Measurements from ENCODE around the gene ZNF646. TPM values are rescaled to one million over a fixed set of nuclear protein-coding genes. Genes with fewer than 3 reads are reported as not detected.

ZNF646 gene
- total RNA-seq, 2 experiments from 2014 or later: 30.1 to 33.8 TPM

DNA sequence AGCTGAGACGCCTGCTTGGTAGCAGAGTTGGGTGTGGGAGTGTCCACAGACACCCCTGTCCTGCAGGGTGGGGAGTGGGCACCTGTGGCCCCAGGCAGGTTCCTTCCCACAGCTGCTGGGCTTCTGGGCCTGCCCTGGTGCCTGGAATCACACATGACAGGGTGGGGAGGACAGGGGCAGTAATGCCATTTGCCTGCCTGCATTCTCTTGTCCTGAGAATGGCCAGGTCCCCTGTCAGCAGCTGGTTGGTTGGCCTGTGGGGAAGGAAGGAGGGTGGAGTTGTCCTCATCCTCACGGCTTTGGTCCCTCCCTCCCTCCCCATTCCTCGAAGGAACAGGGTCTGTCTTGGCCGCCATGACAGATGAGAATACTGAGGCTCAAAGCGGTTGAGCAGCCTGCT lies 9.3 kb downstream of the ZNF646 start:
- ChIA-PET POLR2A (no interaction called here), CTCF (ENCODE audit: unreplicated experiment) (no interaction called here)
- Histone ChIP-seq H3K9me3 (ENCODE audit: low read length) (no peaks in the 10 kb centered on the region), H3K9me2 (ENCODE audit: insufficient read depth, low read length) (no peaks in the 10 kb centered on the region), H3K4me1 (ENCODE audit: insufficient read depth, low read length, poor library complexity, severe bottlenecking) (no peaks in the 10 kb centered on the region), H4K20me1 (ENCODE audit: insufficient read depth, low read length) (no peaks in the 10 kb centered on the region), H3K4me3 (ENCODE audit: low read depth, low read length, poor library complexity, severe bottlenecking) (no peak overlapping the region), H3K79me2 (ENCODE audit: insufficient read depth, low read depth, low read length) (no peaks in the 10 kb centered on the region), H3K27ac (ENCODE audit: low read depth, low read length, poor library complexity, severe bottlenecking) (no peak overlapping the region), H2AFZ (ENCODE audit: low read length) (no peak overlapping the region), H3K36me3 (ENCODE audit: insufficient read depth, low read length) (peaks cover 66% of the 10 kb centered on the region), H3K4me2 (ENCODE audit: low read length) (no peak overlapping the region)
- TF ChIP-seq, protein P1, sequence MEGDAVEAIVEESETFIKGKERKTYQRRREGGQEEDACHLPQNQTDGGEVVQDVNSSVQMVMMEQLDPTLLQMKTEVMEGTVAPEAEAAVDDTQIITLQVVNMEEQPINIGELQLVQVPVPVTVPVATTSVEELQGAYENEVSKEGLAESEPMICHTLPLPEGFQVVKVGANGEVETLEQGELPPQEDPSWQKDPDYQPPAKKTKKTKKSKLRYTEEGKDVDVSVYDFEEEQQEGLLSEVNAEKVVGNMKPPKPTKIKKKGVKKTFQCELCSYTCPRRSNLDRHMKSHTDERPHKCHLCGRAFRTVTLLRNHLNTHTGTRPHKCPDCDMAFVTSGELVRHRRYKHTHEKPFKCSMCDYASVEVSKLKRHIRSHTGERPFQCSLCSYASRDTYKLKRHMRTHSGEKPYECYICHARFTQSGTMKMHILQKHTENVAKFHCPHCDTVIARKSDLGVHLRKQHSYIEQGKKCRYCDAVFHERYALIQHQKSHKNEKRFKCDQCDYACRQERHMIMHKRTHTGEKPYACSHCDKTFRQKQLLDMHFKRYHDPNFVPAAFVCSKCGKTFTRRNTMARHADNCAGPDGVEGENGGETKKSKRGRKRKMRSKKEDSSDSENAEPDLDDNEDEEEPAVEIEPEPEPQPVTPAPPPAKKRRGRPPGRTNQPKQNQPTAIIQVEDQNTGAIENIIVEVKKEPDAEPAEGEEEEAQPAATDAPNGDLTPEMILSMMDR (conservative IDR thresholded peaks at IDR 0.05; ENCODE audit: low read length): no peak
- no peak for TF ChIP-seq EZH2phosphoT487 (IDR thresholded peaks at IDR 0.05; ENCODE audit: borderline replicate concordance, low read depth, low read length)
- intact Hi-C loops (cut with micrococcal nuclease; ENCODE audit: unreplicated experiment): no loop called here
- BruUV-seq (replicated peaks): no TSS peak
- no peak for DNase-seq (ENCODE audit: low spot score)

DNA sequence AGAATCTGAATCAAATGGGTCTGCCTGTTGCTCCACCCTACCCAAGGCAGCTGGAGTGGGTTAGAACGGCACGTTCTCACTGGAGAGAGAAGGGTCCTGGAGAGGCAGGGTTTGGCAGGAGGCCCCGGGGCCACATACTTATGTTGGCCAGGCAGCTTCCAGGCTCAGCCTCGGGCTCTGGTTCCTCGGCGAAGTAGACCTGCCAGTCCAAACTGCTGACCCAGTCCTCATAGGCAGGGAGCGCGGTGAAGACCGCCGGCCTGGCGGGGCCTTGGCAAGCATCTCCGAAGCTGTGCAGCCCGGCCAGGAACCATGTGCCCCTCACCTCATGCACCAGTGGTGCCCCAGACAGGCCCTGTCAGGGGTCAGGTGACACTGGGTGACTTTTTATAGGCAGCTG lies 9.8 kb downstream of the ZNF646 start:
- no peak overlapping the region for H3K27ac ChIP-seq (ENCODE audit: low read depth, low read length, poor library complexity, severe bottlenecking)
- no peaks in the 10 kb centered on the region for H3K4me1 ChIP-seq (ENCODE audit: insufficient read depth, low read length, poor library complexity, severe bottlenecking)
- H3K9me2 ChIP-seq (ENCODE audit: insufficient read depth, low read length): no peaks in the 10 kb centered on the region
- H3K4me3 ChIP-seq (ENCODE audit: low read depth, low read length, poor library complexity, severe bottlenecking): no peak overlapping the region
- CTCF ChIA-PET (ENCODE audit: unreplicated experiment): no interaction called here
- no peaks in the 10 kb centered on the region for H4K20me1 ChIP-seq (ENCODE audit: insufficient read depth, low read length)
- POLR2A ChIA-PET: no interaction called here
- H3K9me3 ChIP-seq (ENCODE audit: low read length): no peaks in the 10 kb centered on the region
- no peak for DNase-seq (ENCODE audit: low spot score)
- intact Hi-C loops (cut with micrococcal nuclease; ENCODE audit: unreplicated experiment): no loop called here
- no peak overlapping the region for H3K4me2 ChIP-seq (ENCODE audit: low read length)
- H2AFZ ChIP-seq (ENCODE audit: low read length): no peak overlapping the region
- H3K79me2 ChIP-seq (ENCODE audit: insufficient read depth, low read depth, low read length): no peaks in the 10 kb centered on the region
- TF ChIP-seq EZH2phosphoT487 (IDR thresholded peaks at IDR 0.05; ENCODE audit: borderline replicate concordance, low read depth, low read length): no peak
- TF ChIP-seq, protein P1 (conservative IDR thresholded peaks at IDR 0.05; ENCODE audit: low read length): no peak
- peaks cover 66% of the 10 kb centered on the region for H3K36me3 ChIP-seq (ENCODE audit: insufficient read depth, low read length)
- no TSS peak for BruUV-seq (replicated peaks)

DNA sequence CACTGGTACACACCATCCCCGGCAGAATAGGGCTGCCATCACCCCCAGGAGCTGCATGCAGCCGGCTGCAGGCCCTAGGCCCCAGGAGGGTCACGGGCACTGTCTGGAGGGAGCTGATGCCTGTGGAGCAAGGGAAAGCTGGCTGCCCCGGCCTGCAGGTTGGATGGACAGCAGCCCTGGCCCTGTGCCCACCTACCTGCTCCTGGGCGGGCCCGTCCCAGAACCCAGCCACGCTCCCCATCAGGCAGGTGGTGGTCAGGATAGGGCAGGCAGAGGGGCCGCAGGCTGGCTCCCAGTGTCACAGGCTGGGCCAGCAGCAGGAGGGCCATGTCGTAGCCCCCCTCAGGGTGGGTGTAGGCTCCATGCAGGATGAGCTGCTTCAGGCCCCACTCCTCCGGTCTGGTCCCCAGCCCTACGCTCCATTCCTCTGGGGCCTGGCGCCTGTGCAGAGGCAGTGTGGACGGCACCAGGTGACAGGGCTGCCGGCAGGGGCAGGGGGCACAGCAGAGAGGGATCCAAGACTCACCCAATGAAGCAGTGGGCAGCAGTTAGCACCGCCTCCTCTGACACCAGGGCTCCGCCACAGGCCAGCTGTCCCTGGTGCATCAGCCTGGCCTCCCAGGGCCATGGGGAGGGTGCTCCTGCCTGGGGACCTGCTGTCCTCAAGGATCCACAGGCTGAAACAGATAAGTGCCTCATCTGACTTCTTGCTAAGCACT lies 10.5 kb downstream of the ZNF646 start:
- no peak for DNase-seq (ENCODE audit: low spot score)
- Histone ChIP-seq H3K4me1 (ENCODE audit: insufficient read depth, low read length, poor library complexity, severe bottlenecking) (no peaks in the 10 kb centered on the region), H2AFZ (ENCODE audit: low read length) (no peak overlapping the region), H3K9me3 (ENCODE audit: low read length) (no peaks in the 10 kb centered on the region), H3K27ac (ENCODE audit: low read depth, low read length, poor library complexity, severe bottlenecking) (no peak overlapping the region), H3K79me2 (ENCODE audit: insufficient read depth, low read depth, low read length) (no peaks in the 10 kb centered on the region), H3K36me3 (ENCODE audit: insufficient read depth, low read length) (peaks cover 64% of the 10 kb centered on the region), H3K4me2 (ENCODE audit: low read length) (no peak overlapping the region), H4K20me1 (ENCODE audit: insufficient read depth, low read length) (no peaks in the 10 kb centered on the region), H3K9me2 (ENCODE audit: insufficient read depth, low read length) (no peaks in the 10 kb centered on the region), H3K4me3 (ENCODE audit: low read depth, low read length, poor library complexity, severe bottlenecking) (no peak overlapping the region)
- intact Hi-C loops (cut with micrococcal nuclease; ENCODE audit: unreplicated experiment): no loop called here
- no peak for TF ChIP-seq EZH2phosphoT487 (IDR thresholded peaks at IDR 0.05; ENCODE audit: borderline replicate concordance, low read depth, low read length)
- TF ChIP-seq, protein P1 (conservative IDR thresholded peaks at IDR 0.05; ENCODE audit: low read length): no peak
- no TSS peak for BruUV-seq (replicated peaks)
- POLR2A ChIA-PET: interaction anchor here (0.6 kb wide), 1 partner anchor 125 kb away, joined by 17 read pairs; no protein-coding TSS in a partner anchor
- CTCF ChIA-PET (ENCODE audit: unreplicated experiment): no interaction called here
